SK-N-SH (cell line): ENCODE results near the gene GPR161. TPM values are rescaled to one million over a fixed set of nuclear protein-coding genes. Genes with fewer than 3 reads are reported as not detected.

ENCODE experiments used
- CHD2 ChIP-seq: fragments of 150-350 bp; IDR thresholded peaks from 2 replicates; pipeline ENCODE4 v1.6.1; 2018; ENCODE audit warnings: low read length; ENCODE audit not compliant: partially characterized antibody
- EP300 ChIP-seq, 2 experiments: IDR thresholded peaks; 2 replicates each; pipeline versions ENCODE4 v1.4.0 to v1.6.1; 2012; ENCODE audit warnings: borderline replicate concordance in 1 of 2, low read depth in 1 of 2, low read length in 1 of 2
- EZH2phosphoT487 ChIP-seq: fragments of 200-600 bp; sonication (generic); IDR thresholded peaks from 2 replicates; pipeline ENCODE4 v1.6.1; 2017; ENCODE audit warnings: low read depth, mixed run types, mild to moderate bottlenecking, antibody characterized with exemption, moderate library complexity, borderline replicate concordance
- FOSL2 ChIP-seq: IDR thresholded peaks from 2 replicates; pipeline ENCODE4 v1.4.0; 2012; ENCODE audit warnings: low read depth, mild to moderate bottlenecking, moderate library complexity, borderline replicate concordance
- GABPA ChIP-seq: IDR thresholded peaks from 2 replicates; pipeline ENCODE4 v1.4.0; 2012; ENCODE audit warnings: low read depth, mild to moderate bottlenecking
- GATA2 ChIP-seq: sonication (generic); formaldehyde crosslinking; IDR thresholded peaks from 2 replicates; pipeline ENCODE4 v1.5.0; 2020; ENCODE audit warnings: mild to moderate bottlenecking, missing genetic modification reagents
- IRF3 ChIP-seq: fragments of 150-350 bp; IDR thresholded peaks from 2 replicates; pipeline ENCODE4 v1.6.1; 2016; ENCODE audit warnings: mild to moderate bottlenecking, low read depth, low read length
- MEF2A ChIP-seq: IDR thresholded peaks from 2 replicates; pipeline ENCODE4 v1.4.0; 2012; ENCODE audit warnings: low read depth, borderline replicate concordance
- MXI1 ChIP-seq: IDR thresholded peaks from 2 replicates; pipeline ENCODE4 v1.6.1; 2012; ENCODE audit warnings: mild to moderate bottlenecking, low read depth, low read length, improper control_type of control experiment
- NRF1 ChIP-seq: IDR thresholded peaks from 2 replicates; pipeline ENCODE4 v1.6.1; 2012; ENCODE audit warnings: low read depth, mild to moderate bottlenecking, low read length
- POLR2AphosphoS5 ChIP-seq: IDR thresholded peaks from 2 replicates; pipeline ENCODE4 v1.6.1; 2012; ENCODE audit warnings: low read depth, low read length
- REST ChIP-seq: IDR thresholded peaks from 2 replicates; pipeline ENCODE4 v1.6.1; 2012; ENCODE audit warnings: mild to moderate bottlenecking, low read depth, low read length, moderate library complexity
- RFX5 ChIP-seq: IDR thresholded peaks from 2 replicates; pipeline ENCODE4 v1.6.1; 2012; ENCODE audit warnings: mild to moderate bottlenecking, improper control_type of control experiment, low read length
- RXRA ChIP-seq: IDR thresholded peaks from 2 replicates; pipeline ENCODE4 v1.4.0; 2012; ENCODE audit warnings: low read depth, mild to moderate bottlenecking, borderline replicate concordance
- SIN3A ChIP-seq: IDR thresholded peaks from 2 replicates; pipeline ENCODE4 v1.6.1; 2012; ENCODE audit warnings: low read depth, mild to moderate bottlenecking, low read length, moderate library complexity, borderline replicate concordance
- SMC3 ChIP-seq: IDR thresholded peaks from 2 replicates; pipeline ENCODE4 v1.6.1; 2012; ENCODE audit warnings: low read depth, low read length, improper control_type of control experiment
- TAF1 ChIP-seq: IDR thresholded peaks from 2 replicates; pipeline ENCODE4 v1.6.1; 2012; ENCODE audit warnings: low read depth, mild to moderate bottlenecking, low read length, moderate library complexity, borderline replicate concordance
- TEAD4 ChIP-seq: IDR thresholded peaks from 2 replicates; pipeline ENCODE4 v1.4.0; 2012; ENCODE audit warnings: mild to moderate bottlenecking, borderline replicate concordance; ENCODE audit not compliant: insufficient read depth
- YY1 ChIP-seq: IDR thresholded peaks from 2 replicates; pipeline ENCODE4 v1.4.0; 2012; ENCODE audit warnings: low read depth, mild to moderate bottlenecking
- polyA plus RNA-seq, 3 experiments: library from polyadenylated mRNA; depleted of rRNA; stranded (reverse); fragments of >200 nt; gene quantifications; 2 replicates each; pipeline ENCODE4 v1.2.3, GENCODE V29; 2012
- TF ChIP-seq, protein P1 (sequence below): fragments of 150-350 bp; IDR thresholded peaks from 2 replicates; pipeline ENCODE4 v1.6.1; 2017; ENCODE audit warnings: antibody characterized with exemption, low read length, low read depth, borderline replicate concordance
- TF ChIP-seq, protein P2 (sequence below): IDR thresholded peaks from 2 replicates; pipeline ENCODE4; 2012
- TF ChIP-seq, protein P3 (sequence below): IDR thresholded peaks from 2 replicates; pipeline ENCODE4 v1.4.0; 2012; ENCODE audit warnings: low read depth, borderline replicate concordance

The GPR161 gene
- polyA plus RNA-seq, 1 of the 3 experiments (the other 2 are of a cell fraction) = 20.1 TPM

DNA sequence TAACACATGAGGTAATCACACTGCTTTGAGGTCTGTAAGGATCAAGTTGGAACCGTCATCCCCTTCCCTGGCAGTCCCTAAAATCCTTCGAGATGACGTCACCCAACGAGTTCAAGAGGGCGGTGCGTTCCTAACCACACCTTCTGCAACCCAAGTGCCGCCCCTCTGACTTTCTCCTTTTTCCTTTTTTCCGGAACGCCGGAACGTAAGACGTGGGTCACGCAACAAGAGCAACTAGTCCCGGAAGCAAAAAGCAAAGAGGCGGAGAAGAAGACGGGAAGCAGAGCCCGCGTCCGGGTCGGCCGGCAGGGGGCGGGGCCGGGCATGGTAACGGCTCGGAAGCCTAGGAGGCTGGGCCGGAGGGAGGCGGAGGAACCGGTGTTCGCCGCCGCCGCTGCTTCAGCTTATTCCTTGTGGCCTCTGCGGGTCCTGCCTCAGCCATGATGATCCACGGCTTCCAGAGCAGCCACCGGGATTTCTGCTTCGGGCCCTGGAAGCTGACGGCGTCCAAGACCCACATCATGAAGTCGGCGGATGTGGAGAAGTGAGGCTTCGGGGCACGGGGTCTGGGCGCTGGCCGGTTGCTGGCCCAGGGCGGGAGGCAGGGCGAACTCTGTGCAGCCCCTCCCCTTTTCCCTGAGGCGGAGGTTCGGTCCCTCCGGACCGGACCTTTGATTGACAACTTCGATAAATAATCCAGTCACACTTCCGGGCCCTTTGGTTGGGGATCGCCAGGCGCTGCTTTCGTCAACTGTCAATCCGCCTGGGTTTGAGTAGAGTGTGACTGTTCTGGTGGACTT, 42.1 kb upstream of the GPR161 start, which contains the start of gene TIPRL (continued):
- TF ChIP-seq REST (peak; percentile 10; the same call in 1 of the 2 replicates), EZH2phosphoT487 (no peak), TEAD4 (no peak), FOSL2 (peak; percentile 21; the same call in 1 of the 2 replicates), MXI1 (peak; percentile 50), IRF3 (no peak), YY1 (peak; percentile 50), RXRA (no peak), EP300 (IDR thresholded peaks at IDR 0.05; ENCODE audit: borderline replicate concordance in 1 of 2, low read depth in 1 of 2, low read length in 1 of 2) (no peak), NRF1 (no peak), RFX5 (0 out of 2 replicates have a peak, but pooled peaks have one; percentile 38), MEF2A (no peak), GATA2 (CRISPR knock-in tag) (no peak), CHD2 (peak; percentile 91), TAF1 (peak; percentile 67; the same call in 1 of the 2 replicates), SIN3A (0 out of 2 replicates have a peak, but pooled peaks have one; percentile 72), GABPA (peak; percentile 97), SMC3 (no peak), POLR2AphosphoS5 (peak; percentile 52; the same call in 1 of the 2 replicates)
- TF ChIP-seq, protein P1, sequence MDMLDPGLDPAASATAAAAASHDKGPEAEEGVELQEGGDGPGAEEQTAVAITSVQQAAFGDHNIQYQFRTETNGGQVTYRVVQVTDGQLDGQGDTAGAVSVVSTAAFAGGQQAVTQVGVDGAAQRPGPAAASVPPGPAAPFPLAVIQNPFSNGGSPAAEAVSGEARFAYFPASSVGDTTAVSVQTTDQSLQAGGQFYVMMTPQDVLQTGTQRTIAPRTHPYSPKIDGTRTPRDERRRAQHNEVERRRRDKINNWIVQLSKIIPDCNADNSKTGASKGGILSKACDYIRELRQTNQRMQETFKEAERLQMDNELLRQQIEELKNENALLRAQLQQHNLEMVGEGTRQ = no peak
- TF ChIP-seq, protein P2, sequence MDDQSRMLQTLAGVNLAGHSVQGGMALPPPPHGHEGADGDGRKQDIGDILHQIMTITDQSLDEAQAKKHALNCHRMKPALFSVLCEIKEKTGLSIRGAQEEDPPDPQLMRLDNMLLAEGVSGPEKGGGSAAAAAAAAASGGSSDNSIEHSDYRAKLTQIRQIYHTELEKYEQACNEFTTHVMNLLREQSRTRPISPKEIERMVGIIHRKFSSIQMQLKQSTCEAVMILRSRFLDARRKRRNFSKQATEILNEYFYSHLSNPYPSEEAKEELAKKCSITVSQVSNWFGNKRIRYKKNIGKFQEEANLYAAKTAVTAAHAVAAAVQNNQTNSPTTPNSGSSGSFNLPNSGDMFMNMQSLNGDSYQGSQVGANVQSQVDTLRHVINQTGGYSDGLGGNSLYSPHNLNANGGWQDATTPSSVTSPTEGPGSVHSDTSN = peak; percentile 71
- TF ChIP-seq, protein P3, sequence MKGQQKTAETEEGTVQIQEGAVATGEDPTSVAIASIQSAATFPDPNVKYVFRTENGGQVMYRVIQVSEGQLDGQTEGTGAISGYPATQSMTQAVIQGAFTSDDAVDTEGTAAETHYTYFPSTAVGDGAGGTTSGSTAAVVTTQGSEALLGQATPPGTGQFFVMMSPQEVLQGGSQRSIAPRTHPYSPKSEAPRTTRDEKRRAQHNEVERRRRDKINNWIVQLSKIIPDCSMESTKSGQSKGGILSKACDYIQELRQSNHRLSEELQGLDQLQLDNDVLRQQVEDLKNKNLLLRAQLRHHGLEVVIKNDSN = no peak
